GM19193 (cell line): ENCODE measurements around the gene SCYGR3.

Experiments
- POLR2A ChIP-seq: IDR thresholded peaks from 4 replicates; pipeline ENCODE4 v1.6.1; 2011; ENCODE audit not compliant: insufficient read depth, insufficient read length; ENCODE audit errors: extremely low read depth

Gene SCYGR3

GRCh38 chr2:227597036-227597435 lies 17.6 kb downstream of the SCYGR3 start:
- TF ChIP-seq POLR2A, result no peak

GRCh38 chr2:227595797-227596196 lies 18.8 kb downstream of the SCYGR3 start:
- TF ChIP-seq POLR2A, result no peak

GRCh38 chr2:227592694-227593387 lies 21.8 kb downstream of the SCYGR3 start:
- TF ChIP-seq POLR2A, result no peak

DNA sequence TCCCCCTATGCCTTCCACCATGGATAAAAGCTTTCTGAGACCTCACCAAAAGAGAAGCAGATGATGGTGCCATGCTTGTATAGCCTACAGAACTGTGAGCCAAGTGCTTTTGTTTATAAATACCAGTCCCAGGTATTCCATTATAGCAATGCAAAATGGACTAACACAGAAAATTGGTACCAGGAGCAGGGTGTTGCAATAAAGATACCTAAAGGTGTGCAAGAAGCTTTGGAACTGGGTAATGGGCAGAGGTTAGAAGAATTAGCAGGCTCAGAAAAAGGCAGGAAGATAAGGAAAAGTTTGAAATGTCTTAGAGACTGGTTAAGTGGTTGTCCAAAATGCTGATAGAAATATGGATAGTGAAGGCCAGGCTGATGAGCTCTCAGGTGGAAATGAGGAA lies 32.3 kb downstream of the SCYGR3 start:
- TF ChIP-seq POLR2A, result no peak

DNA sequence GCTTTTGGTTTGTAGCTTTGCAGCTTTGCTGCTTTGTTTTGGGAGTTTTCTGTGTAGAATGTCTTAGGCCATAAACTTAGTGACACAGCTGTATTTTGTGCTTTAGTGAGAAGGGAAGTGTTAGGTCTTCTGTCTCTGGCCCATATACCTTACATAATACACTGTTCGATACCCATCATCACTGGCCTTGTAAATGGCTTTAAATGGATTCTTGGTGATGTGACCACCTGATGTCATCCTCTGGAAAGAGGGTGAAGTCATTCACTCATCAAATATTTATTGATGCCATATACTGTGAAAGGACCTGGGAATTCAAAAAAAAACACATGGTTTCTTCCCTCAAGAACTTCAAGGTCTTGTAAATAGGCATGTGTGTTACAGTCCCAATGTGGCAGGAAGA lies 34.8 kb downstream of the SCYGR3 start:
- TF ChIP-seq POLR2A, result no peak

- no peak for TF ChIP-seq POLR2A
These were observed 36.0 kb downstream of the SCYGR3 start for GRCh38 chr2:227578642-227579041.

DNA sequence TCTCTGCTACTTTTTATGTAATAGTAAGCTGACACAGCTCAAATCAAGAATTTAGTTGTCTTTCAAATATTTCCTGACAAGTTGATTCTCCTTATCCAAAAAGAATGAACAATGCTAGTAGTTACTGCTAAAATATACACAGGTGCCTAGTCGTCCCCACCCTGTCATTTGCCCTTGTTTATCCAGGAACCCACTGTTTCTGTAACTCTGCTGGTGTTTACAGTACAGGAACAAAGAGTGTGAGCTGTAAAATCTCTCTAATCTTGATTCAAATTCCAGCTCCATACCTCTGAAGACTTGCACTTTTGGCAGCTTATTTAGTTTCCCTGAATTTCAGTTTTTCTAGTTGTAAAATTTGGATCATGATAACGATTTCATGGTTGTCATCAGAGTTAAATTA lies 37.1 kb downstream of the SCYGR3 start:
- no peak for TF ChIP-seq POLR2A

DNA sequence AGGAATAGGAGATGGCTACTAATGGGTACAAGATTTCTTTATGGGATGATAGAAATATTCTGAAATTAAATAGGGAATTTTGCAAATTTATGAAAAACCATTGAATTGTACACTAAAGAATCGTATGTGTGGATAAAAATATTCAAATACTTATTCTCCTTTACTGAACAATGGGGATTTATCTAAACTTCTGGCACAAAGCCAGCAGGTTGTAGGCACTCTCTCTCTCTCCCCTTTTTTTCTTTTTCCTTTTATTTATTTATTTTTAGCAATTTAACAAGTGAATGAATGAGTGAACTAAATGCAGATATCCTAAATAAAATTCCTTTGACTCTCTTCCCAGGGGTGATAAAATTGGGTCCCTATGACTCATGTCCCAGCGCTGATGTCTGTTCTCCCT lies 37.8 kb downstream of the SCYGR3 start:
- no peak for TF ChIP-seq POLR2A

- TF ChIP-seq POLR2A, result no peak
These were observed 38.5 kb downstream of the SCYGR3 start for GRCh38 chr2:227576110-227576509.

- TF ChIP-seq POLR2A, result no peak
These were observed 44.0 kb downstream of the SCYGR3 start for GRCh38 chr2:227570615-227571014.

- no peak for TF ChIP-seq POLR2A
These were observed 45.8 kb downstream of the SCYGR3 start for GRCh38 chr2:227568852-227569169.

GRCh38 chr2:227566012-227566411 lies 48.6 kb downstream of the SCYGR3 start:
- no peak for TF ChIP-seq POLR2A

DNA sequence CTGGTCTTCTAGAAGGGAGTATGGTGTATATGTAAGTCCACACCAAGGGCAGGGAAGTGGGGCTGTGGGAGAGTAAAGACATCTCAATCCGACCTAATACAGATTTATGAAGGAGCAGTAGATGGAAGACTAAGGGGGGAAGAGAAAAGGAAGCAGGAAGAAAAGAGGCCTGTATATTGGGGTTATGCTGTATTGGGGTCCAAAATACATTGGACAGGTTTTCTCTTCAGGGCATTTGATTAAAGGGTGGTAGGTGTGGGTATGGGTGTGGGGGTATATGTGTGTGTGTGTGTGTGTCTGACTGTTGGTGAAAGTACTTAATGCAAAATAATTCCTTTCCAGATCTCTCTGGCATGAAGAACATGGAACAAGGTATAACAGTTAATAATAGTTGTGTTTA lies 49.6 kb downstream of the SCYGR3 start:
- TF ChIP-seq POLR2A, result no peak
